ENCODE data around the gene SORBS1.

The SORBS1 gene

GRCh38 chr10:95503526-95503925, 57.6 kb downstream of the SORBS1 start:
- DNase-seq (ENCODE audit: low spot score) (no peak), ATAC-seq (ENCODE audit: low read depth) (no peak)
- Histone ChIP-seq H3K27ac (ENCODE audit: poor library complexity, severe bottlenecking) (no peak overlapping the region), H3K36me3 (ENCODE audit: low read depth) (no peaks in the 10 kb centered on the region), H3K9me3 (ENCODE audit: severe bottlenecking) (no peaks in the 10 kb centered on the region), H3K4me3 (ENCODE audit: severe bottlenecking) (no peak overlapping the region), H3K4me1 (ENCODE audit: insufficient read depth, poor library complexity, severe bottlenecking) (no peaks in the 10 kb centered on the region), H3K27me3 (ENCODE audit: insufficient read depth, poor library complexity, severe bottlenecking) (no peaks in the 10 kb centered on the region)
- no peak for TF ChIP-seq CTCF (IDR thresholded peaks at IDR 0.05; ENCODE audit: poor library complexity, severe bottlenecking)

GRCh38 chr10:95503001-95503400, 58.2 kb downstream of the SORBS1 start:
- H3K4me1 ChIP-seq (ENCODE audit: insufficient read depth, poor library complexity, severe bottlenecking): no peaks in the 10 kb centered on the region
- TF ChIP-seq CTCF (IDR thresholded peaks at IDR 0.05; ENCODE audit: poor library complexity, severe bottlenecking): no peak
- no peaks in the 10 kb centered on the region for H3K36me3 ChIP-seq (ENCODE audit: low read depth)
- ATAC-seq (ENCODE audit: low read depth) (no peak), DNase-seq (ENCODE audit: low spot score) (no peak)
- no peaks in the 10 kb centered on the region for H3K9me3 ChIP-seq (ENCODE audit: severe bottlenecking)
- no peak overlapping the region for H3K4me3 ChIP-seq (ENCODE audit: severe bottlenecking)
- no peak overlapping the region for H3K27ac ChIP-seq (ENCODE audit: poor library complexity, severe bottlenecking)
- no peaks in the 10 kb centered on the region for H3K27me3 ChIP-seq (ENCODE audit: insufficient read depth, poor library complexity, severe bottlenecking)

GRCh38 chr10:95502377-95502776, 58.8 kb downstream of the SORBS1 start:
- DNase-seq (ENCODE audit: low spot score) (no peak), ATAC-seq (ENCODE audit: low read depth) (no peak)
- Histone ChIP-seq H3K36me3 (ENCODE audit: low read depth) (no peaks in the 10 kb centered on the region), H3K4me1 (ENCODE audit: insufficient read depth, poor library complexity, severe bottlenecking) (no peaks in the 10 kb centered on the region), H3K27me3 (ENCODE audit: insufficient read depth, poor library complexity, severe bottlenecking) (no peaks in the 10 kb centered on the region), H3K9me3 (ENCODE audit: severe bottlenecking) (no peaks in the 10 kb centered on the region), H3K27ac (ENCODE audit: poor library complexity, severe bottlenecking) (no peak overlapping the region), H3K4me3 (ENCODE audit: severe bottlenecking) (no peak overlapping the region)
- TF ChIP-seq CTCF (IDR thresholded peaks at IDR 0.05; ENCODE audit: poor library complexity, severe bottlenecking): no peak

GRCh38 chr10:95501203-95502094, 59.7 kb downstream of the SORBS1 start:
- Histone ChIP-seq H3K27me3 (ENCODE audit: insufficient read depth, poor library complexity, severe bottlenecking) (no peaks in the 10 kb centered on the region), H3K4me3 (ENCODE audit: severe bottlenecking) (no peak overlapping the region), H3K4me1 (ENCODE audit: insufficient read depth, poor library complexity, severe bottlenecking) (no peaks in the 10 kb centered on the region), H3K27ac (ENCODE audit: poor library complexity, severe bottlenecking) (no peak overlapping the region), H3K9me3 (ENCODE audit: severe bottlenecking) (no peaks in the 10 kb centered on the region), H3K36me3 (ENCODE audit: low read depth) (no peaks in the 10 kb centered on the region)
- no peak for TF ChIP-seq CTCF (IDR thresholded peaks at IDR 0.05; ENCODE audit: poor library complexity, severe bottlenecking)
- ATAC-seq (ENCODE audit: low read depth) (no peak), DNase-seq (ENCODE audit: low spot score) (no peak)

GRCh38 chr10:95500649-95501048, 60.5 kb downstream of the SORBS1 start:
- DNase-seq (ENCODE audit: low spot score) (no peak), ATAC-seq (ENCODE audit: low read depth) (no peak)
- Histone ChIP-seq H3K4me3 (ENCODE audit: severe bottlenecking) (no peak overlapping the region), H3K27me3 (ENCODE audit: insufficient read depth, poor library complexity, severe bottlenecking) (no peaks in the 10 kb centered on the region), H3K9me3 (ENCODE audit: severe bottlenecking) (no peaks in the 10 kb centered on the region), H3K4me1 (ENCODE audit: insufficient read depth, poor library complexity, severe bottlenecking) (no peaks in the 10 kb centered on the region), H3K27ac (ENCODE audit: poor library complexity, severe bottlenecking) (no peak overlapping the region), H3K36me3 (ENCODE audit: low read depth) (no peaks in the 10 kb centered on the region)
- TF ChIP-seq CTCF (IDR thresholded peaks at IDR 0.05; ENCODE audit: poor library complexity, severe bottlenecking): no peak

Measured in RWPE2 (cell line).